ENCODE data around the gene FAM32A. TPM values are rescaled to one million over a fixed set of nuclear protein-coding genes. Genes with fewer than 3 reads are reported as not detected.

Gene FAM32A
- total RNA-seq (10 to 100 TPM; 46.1 to 46.4 TPM), polyA plus RNA-seq (10 to 100 TPM; 80.6 to 89.5 TPM)
- long read RNA-seq, donor 1, transcript FAM32A-201 (4 exons, 1,455 nt): major isoform, 378 of 460 reads
- long read RNA-seq, donor 1, transcript FAM32A-205 (3 exons, 1,168 nt): minor isoform, 72 of 460 reads
- long read RNA-seq, donor 1, partial matches to known transcripts: 5 of 460 reads
- long read RNA-seq, donor 1, other reads (novel, unspliced or antisense): 2 of 460 reads
- long read RNA-seq, donor 2, transcript FAM32A-205 (3 exons, 1,168 nt): minor isoform, 7 of 50 reads
- long read RNA-seq, donor 2, transcript FAM32A-201 (4 exons, 1,455 nt): major isoform, 43 of 50 reads
- long read RNA-seq, donor 2, partial matches to known transcripts: 0 of 50 reads
- long read RNA-seq, donor 2, other reads (novel, unspliced or antisense): 0 of 50 reads

DNA sequence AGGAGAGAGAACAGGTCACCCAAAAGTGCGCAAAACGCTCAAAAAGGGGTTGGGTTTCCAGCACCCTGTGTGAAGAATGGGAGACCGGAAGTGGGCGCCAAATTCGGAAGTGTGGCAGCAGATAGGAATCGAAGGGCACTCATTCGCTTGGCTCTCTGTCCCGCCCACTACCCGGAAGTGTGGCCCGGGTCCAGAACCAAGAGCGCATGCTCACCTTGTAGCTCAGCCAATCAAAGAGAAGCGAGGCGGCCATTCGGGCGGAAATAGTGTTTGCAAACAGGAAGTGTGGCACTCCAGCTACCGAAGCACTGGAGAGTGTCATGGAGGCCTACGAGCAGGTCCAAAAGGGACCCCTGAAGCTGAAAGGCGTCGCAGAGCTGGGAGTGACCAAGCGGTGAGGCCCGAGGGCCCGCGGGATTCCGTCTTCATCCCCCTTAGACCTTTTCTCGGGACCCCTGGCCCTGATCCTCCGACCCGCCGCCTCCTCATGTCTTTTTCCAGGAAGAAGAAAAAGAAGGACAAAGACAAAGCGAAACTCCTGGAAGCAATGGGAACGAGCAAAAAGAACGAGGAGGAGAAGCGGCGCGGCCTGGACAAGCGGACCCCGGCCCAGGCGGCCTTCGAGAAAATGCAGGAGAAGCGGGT is at the start of gene FAM32A:
Gene FAM32A, plus strand, starts transcription at position 288 of the 645 bp plus-strand sequence. Its CDS starts 33 bp downstream, at position 321.
- intact Hi-C loops (cut with DNase I): loop anchor here (1.0 to 10.0 kb wide), 3 partner anchors 12 to 348 kb away; partner anchors contain the start of genes AP1M1 (in 1 of the 2) and RAB8A (in 1 of the 2)
- DNase-seq (peak; percentile 99), ATAC-seq (ENCODE audit: low FRiP score) (peak; percentile 98)
- peak within 1 kb of the TSS in 1 of 2 donors; percentile 11 for H3K27ac ChIP-seq (ENCODE audit: low read depth in 1 of 2, low read length in 2 of 2)
- peak within 1 kb of the TSS; percentile 76 to 99 for H3K4me3 ChIP-seq (ENCODE audit: low read length in 2 of 2)
- H3K36me3 ChIP-seq (ENCODE audit: control insufficient read depth in 1 of 2, insufficient read depth in 2 of 2, low read length in 1 of 2): no peaks in the 10 kb centered on the region
- H3K4me1 ChIP-seq (ENCODE audit: control insufficient read depth in 1 of 2, insufficient read depth in 2 of 2, low read length in 2 of 2): no peaks in the 10 kb centered on the region
- H3K9me3 ChIP-seq (ENCODE audit: control insufficient read depth, low read length): no peaks in the 10 kb centered on the region
- 0% methylated on average over 39 of the region's 39 CpGs for WGBS, 2 donors
- no peaks in the 10 kb centered on the region for H3K27me3 ChIP-seq (ENCODE audit: control insufficient read depth in 1 of 2, insufficient read depth in 2 of 2, low read length in 1 of 2)

DNA sequence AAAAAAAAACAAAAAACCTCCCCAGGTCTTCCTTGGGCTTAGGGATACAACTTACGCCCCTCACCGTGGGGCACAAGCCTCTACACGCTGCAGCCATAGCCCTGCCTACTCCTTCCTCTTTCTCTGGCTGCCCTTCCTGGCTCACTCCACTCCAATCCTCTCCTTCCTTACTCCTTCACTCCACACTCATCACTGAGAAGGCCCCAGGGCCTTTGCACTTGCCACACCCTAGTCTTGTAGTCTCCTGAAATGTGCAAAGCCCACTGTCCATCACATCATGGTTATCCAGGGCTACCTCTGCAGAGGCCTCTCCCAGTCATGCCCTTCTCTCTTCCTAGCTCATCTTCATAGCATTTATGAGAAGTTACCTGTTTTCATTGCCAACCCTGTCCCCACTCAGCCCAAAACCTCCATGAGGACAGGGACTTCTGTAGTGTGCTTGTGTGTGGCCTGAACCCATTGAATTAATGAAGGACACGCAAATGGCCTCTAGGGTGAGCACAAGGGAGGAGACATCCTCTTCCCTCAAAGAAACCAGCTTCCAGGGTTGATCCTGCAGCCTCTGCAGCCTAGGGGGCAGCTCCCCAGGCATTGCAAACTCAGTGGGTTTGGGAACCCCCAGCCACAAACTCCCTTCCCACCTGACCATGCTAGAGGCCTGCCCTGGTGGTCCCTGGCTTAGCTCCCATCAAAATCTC is 49.6 kb upstream of the FAM32A start:
- 86 to 89% methylated on average over 4 of the region's 4 CpGs for WGBS, 2 donors
- peaks cover 0 to 5% of the 10 kb centered on the region in 2 donors for H3K36me3 ChIP-seq (ENCODE audit: control insufficient read depth in 1 of 2, insufficient read depth in 2 of 2, low read length in 1 of 2)
- H3K4me1 ChIP-seq (ENCODE audit: control insufficient read depth in 1 of 2, insufficient read depth in 2 of 2, low read length in 2 of 2): no peaks in the 10 kb centered on the region
- ATAC-seq (ENCODE audit: low FRiP score): no peak
- H3K27ac ChIP-seq (ENCODE audit: low read depth in 1 of 2, low read length in 2 of 2): no peak overlapping the region
- no peak overlapping the region for H3K4me3 ChIP-seq (ENCODE audit: low read length in 2 of 2)
- intact Hi-C loops (cut with DNase I): no loop called here
- DNase-seq: no peak
- no peaks in the 10 kb centered on the region for H3K27me3 ChIP-seq (ENCODE audit: control insufficient read depth in 1 of 2, insufficient read depth in 2 of 2, low read length in 1 of 2)
- H3K9me3 ChIP-seq (ENCODE audit: control insufficient read depth, low read length): no peaks in the 10 kb centered on the region

DNA sequence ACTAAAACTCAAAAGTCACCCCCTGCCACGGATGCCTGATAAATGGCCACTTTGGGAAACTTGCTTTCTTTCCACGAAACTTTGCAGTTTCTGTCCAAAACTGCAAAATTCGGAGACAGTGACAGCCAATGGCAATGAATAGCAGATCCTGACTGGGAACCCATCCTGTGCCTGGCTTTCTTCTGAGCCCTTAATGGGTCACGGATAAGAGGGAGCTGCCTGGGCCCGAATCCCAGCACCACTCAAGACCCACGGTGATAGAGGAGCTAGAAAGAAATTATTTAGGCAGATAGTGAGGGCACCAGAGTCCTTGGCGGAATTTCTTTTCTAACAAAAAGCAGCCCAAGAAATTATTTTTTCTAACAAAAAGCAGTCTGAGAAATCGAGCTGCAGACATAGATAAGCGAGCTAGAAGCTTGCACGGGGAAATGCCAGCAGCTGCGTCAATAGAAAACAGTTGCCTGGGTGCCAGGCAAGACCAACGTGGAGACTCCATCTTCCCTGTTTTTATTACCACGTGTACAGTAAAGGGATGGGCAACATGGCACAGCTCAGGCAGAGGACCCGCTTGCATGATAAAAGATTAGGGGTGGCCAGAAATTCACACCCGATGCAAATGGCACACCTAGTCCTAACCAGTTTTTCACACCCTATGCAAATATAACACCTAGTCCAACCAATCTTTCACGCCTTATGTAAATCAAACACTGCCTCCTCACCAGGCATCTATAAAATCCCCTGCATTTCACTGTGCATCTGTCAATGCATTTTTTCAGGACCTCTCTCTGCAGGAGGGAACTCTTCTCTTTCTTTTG is 48.8 kb upstream of the FAM32A start:
- WGBS, 2 donors: 7 to 9% methylated on average over 16 of the region's 16 CpGs

DNA sequence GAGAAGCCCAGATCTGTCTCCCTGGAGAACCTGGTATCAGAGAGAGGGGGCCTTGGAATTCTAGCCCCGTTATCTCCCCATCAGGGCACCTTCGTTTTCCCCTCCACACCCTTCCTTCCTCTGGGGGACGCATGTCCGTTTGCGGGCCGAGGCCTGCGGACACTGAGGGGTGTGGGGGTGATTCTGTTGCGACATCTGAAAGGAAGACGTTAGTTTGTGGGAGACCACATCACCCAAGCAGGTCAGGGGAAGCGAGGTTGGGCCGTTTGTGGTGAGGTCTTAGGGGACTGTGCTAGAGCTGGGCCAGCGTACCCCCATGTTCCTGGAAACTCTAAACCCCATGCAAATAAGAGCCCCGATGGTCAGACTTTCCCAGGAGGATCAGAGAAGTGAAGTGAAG is 45.5 kb upstream of the FAM32A start:
- H3K36me3 ChIP-seq (ENCODE audit: control insufficient read depth in 1 of 2, insufficient read depth in 2 of 2, low read length in 1 of 2): no peaks in the 10 kb centered on the region
- DNase-seq (no peak), ATAC-seq (ENCODE audit: low FRiP score) (no peak)
- H3K4me1 ChIP-seq (ENCODE audit: control insufficient read depth in 1 of 2, insufficient read depth in 2 of 2, low read length in 2 of 2): no peaks in the 10 kb centered on the region
- 89 to 90% methylated on average over 13 of the region's 13 CpGs for WGBS, 2 donors
- no peak overlapping the region for H3K4me3 ChIP-seq (ENCODE audit: low read length in 2 of 2)
- no peaks in the 10 kb centered on the region for H3K27me3 ChIP-seq (ENCODE audit: control insufficient read depth in 1 of 2, insufficient read depth in 2 of 2, low read length in 1 of 2)
- no peak overlapping the region for H3K27ac ChIP-seq (ENCODE audit: low read depth in 1 of 2, low read length in 2 of 2)
- intact Hi-C loops (cut with DNase I): no loop called here
- H3K9me3 ChIP-seq (ENCODE audit: control insufficient read depth, low read length): no peaks in the 10 kb centered on the region

More for the DNA sequence above, 48.8 kb upstream of the FAM32A start:
- no peaks in the 10 kb centered on the region for H3K27me3 ChIP-seq (ENCODE audit: control insufficient read depth in 1 of 2, insufficient read depth in 2 of 2, low read length in 1 of 2)
- no peak overlapping the region for H3K4me3 ChIP-seq (ENCODE audit: low read length in 2 of 2)
- peaks cover 0 to 5% of the 10 kb centered on the region in 2 donors for H3K36me3 ChIP-seq (ENCODE audit: control insufficient read depth in 1 of 2, insufficient read depth in 2 of 2, low read length in 1 of 2)
- H3K9me3 ChIP-seq (ENCODE audit: control insufficient read depth, low read length): no peaks in the 10 kb centered on the region
- intact Hi-C loops (cut with DNase I): no loop called here
- ATAC-seq (ENCODE audit: low FRiP score): no peak
- DNase-seq: no peak
- no peaks in the 10 kb centered on the region for H3K4me1 ChIP-seq (ENCODE audit: control insufficient read depth in 1 of 2, insufficient read depth in 2 of 2, low read length in 2 of 2)
- no peak overlapping the region for H3K27ac ChIP-seq (ENCODE audit: low read depth in 1 of 2, low read length in 2 of 2)

DNA sequence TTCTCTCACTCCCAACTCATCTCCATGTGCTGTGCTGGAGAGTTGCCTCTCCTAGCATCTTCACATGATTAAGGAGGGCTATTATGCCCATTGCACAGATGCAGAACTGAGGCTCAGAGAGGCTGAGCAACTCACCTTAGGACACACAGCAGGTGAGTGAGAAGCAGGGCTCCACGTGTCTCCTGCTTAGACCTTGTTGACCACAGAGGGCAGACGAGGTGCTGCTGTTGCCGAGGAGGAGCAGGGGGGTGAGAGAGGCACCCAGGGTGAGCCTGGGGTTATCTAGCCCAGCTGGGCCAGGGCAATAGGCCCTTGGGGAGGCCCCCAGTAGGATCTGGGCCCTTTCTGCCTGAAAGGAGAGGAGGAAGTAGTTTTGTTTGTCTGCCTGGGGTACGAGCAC is 44.2 kb upstream of the FAM32A start:
- 78 to 80% methylated on average over 4 of the region's 4 CpGs for WGBS, 2 donors
- ATAC-seq (ENCODE audit: low FRiP score) (no peak), DNase-seq (no peak)
- no peaks in the 10 kb centered on the region for H3K9me3 ChIP-seq (ENCODE audit: control insufficient read depth, low read length)
- intact Hi-C loops (cut with DNase I): no loop called here
- H3K36me3 ChIP-seq (ENCODE audit: control insufficient read depth in 1 of 2, insufficient read depth in 2 of 2, low read length in 1 of 2): no peaks in the 10 kb centered on the region
- no peak overlapping the region for H3K4me3 ChIP-seq (ENCODE audit: low read length in 2 of 2)
- no peak overlapping the region for H3K27ac ChIP-seq (ENCODE audit: low read depth in 1 of 2, low read length in 2 of 2)
- H3K4me1 ChIP-seq (ENCODE audit: control insufficient read depth in 1 of 2, insufficient read depth in 2 of 2, low read length in 2 of 2): no peaks in the 10 kb centered on the region
- no peaks in the 10 kb centered on the region for H3K27me3 ChIP-seq (ENCODE audit: control insufficient read depth in 1 of 2, insufficient read depth in 2 of 2, low read length in 1 of 2)

DNA sequence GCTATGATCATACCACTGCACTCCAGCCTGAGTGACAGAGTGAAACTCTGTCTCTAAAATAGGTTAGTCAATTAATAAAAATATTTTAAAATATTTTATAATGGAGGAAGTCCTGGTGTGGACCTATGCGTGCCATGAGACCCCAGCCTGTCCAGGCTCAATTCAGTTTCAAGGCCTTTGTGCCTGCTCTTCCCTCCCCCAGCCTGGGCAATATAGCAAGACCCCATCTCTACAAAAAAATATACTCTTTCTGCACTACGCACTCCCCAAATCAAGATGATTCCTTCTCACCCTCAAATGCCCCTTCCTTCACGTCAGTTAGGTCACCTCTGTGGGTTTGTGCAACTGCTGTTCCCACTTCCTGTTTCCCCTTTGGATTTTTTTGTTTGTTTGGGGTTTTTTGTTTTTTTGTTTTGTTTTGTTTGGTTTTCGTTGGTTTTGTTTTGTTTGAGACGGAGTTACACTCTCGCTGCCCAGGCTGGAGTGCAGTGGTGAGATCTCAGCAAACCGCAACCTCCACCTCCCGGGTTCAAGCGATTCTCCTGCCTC is 43.1 kb upstream of the FAM32A start:
- Histone ChIP-seq H3K9me3 (ENCODE audit: control insufficient read depth, low read length) (no peaks in the 10 kb centered on the region), H3K27ac (ENCODE audit: low read depth in 1 of 2, low read length in 2 of 2) (no peak overlapping the region), H3K36me3 (ENCODE audit: control insufficient read depth in 1 of 2, insufficient read depth in 2 of 2, low read length in 1 of 2) (no peaks in the 10 kb centered on the region), H3K4me3 (ENCODE audit: low read length in 2 of 2) (no peak overlapping the region), H3K4me1 (ENCODE audit: control insufficient read depth in 1 of 2, insufficient read depth in 2 of 2, low read length in 2 of 2) (no peaks in the 10 kb centered on the region), H3K27me3 (ENCODE audit: control insufficient read depth in 1 of 2, insufficient read depth in 2 of 2, low read length in 1 of 2) (no peaks in the 10 kb centered on the region)
- intact Hi-C loops (cut with DNase I): no loop called here
- WGBS, 2 donors: 84 to 86% methylated on average over 9 of the region's 9 CpGs
- DNase-seq (no peak), ATAC-seq (ENCODE audit: low FRiP score) (no peak)

DNA sequence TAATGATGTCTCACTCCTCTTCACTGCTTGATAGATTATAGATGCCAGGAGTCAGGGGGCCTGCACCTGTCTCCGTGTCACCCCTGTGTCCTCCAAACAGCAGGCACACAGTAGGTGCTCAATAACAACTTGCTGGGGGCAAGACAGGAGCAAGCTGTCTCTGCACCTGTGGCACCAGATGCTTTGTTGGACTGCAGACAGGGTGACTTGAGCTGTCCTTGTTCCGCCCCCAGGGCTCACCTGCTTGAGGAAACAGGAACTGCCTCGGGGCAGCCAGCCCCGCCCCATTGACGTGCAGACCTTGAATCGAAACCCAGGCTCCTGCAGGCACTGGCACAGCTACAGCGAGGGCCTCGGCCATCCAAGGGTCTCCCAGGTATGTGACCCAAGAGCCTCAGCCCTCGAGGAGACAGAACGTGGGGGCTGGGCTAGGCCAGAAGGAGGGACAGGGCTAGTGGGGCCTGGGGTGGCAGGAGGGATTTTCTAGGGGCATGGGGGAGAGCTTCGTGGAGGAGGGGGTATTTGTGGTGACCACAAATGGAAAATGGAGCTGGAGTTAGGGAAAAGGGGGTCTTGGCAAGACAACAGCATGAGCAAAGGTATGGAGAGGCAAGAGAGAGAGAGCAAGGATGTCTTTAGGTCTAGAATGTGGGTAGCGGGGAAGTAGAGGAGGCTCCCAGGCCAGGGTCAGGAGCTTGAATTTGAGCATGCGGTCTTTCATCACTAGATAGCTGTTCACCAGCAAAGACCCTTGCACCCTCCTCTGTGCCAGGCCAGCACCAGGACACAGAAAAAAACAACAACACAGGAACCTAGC is 41.6 kb upstream of the FAM32A start, which contains the start of gene HSH2D:
Gene HSH2D, plus strand, starts transcription at position 287 of the 817 bp plus-strand sequence. CDS start 5,066 bp downstream, outside the sequence.
- no peaks in the 10 kb centered on the region for H3K9me3 ChIP-seq (ENCODE audit: control insufficient read depth, low read length)
- H3K27ac ChIP-seq (ENCODE audit: low read depth in 1 of 2, low read length in 2 of 2): no peak within 1 kb of the TSS
- intact Hi-C loops (cut with DNase I): no loop called here
- no peaks in the 10 kb centered on the region for H3K27me3 ChIP-seq (ENCODE audit: control insufficient read depth in 1 of 2, insufficient read depth in 2 of 2, low read length in 1 of 2)
- no peaks in the 10 kb centered on the region for H3K4me1 ChIP-seq (ENCODE audit: control insufficient read depth in 1 of 2, insufficient read depth in 2 of 2, low read length in 2 of 2)
- H3K36me3 ChIP-seq (ENCODE audit: control insufficient read depth in 1 of 2, insufficient read depth in 2 of 2, low read length in 1 of 2): no peaks in the 10 kb centered on the region
- WGBS, 2 donors: 44 to 46% methylated on average over 13 of the region's 13 CpGs
- ATAC-seq (ENCODE audit: low FRiP score) (peak; percentile 36), DNase-seq (peak; percentile 78 to 80)
- no peak within 1 kb of the TSS for H3K4me3 ChIP-seq (ENCODE audit: low read length in 2 of 2)

All from aorta (tissue), 5 donors.